ENCODE measurements around the gene AP1G1.

The AP1G1 gene

DNA sequence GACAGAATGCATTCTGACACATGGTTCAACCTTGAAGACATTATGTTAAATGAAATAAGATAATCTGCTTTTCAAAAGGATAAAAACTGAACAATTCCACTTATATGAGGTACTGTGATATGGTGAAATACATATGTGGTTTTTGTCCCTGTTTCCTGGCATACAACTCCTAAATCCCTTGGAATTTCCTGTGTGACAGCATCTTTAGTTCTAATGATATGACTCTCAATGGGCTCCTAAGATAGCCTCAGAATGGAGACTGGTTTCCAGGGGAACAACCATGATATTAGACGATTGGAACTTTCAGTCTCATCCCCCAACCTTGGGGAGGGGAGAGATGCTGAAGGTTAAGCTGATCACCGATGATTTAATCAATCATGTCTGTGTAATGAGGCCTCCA is 46.4 kb downstream of the AP1G1 start:
- no peak for DNase-seq (ENCODE audit: low spot score)
- TF ChIP-seq, protein P1, sequence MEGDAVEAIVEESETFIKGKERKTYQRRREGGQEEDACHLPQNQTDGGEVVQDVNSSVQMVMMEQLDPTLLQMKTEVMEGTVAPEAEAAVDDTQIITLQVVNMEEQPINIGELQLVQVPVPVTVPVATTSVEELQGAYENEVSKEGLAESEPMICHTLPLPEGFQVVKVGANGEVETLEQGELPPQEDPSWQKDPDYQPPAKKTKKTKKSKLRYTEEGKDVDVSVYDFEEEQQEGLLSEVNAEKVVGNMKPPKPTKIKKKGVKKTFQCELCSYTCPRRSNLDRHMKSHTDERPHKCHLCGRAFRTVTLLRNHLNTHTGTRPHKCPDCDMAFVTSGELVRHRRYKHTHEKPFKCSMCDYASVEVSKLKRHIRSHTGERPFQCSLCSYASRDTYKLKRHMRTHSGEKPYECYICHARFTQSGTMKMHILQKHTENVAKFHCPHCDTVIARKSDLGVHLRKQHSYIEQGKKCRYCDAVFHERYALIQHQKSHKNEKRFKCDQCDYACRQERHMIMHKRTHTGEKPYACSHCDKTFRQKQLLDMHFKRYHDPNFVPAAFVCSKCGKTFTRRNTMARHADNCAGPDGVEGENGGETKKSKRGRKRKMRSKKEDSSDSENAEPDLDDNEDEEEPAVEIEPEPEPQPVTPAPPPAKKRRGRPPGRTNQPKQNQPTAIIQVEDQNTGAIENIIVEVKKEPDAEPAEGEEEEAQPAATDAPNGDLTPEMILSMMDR (IDR thresholded peaks at IDR 0.05; ENCODE audit: extremely low read depth, insufficient read depth, missing control alignments) = no peak
- in situ Hi-C loops (cut with MboI; ENCODE audit: low pct_unique_long_range_greater_than_20kb, low sequenced_read_pairs, unreplicated experiment) = no loop called here

DNA sequence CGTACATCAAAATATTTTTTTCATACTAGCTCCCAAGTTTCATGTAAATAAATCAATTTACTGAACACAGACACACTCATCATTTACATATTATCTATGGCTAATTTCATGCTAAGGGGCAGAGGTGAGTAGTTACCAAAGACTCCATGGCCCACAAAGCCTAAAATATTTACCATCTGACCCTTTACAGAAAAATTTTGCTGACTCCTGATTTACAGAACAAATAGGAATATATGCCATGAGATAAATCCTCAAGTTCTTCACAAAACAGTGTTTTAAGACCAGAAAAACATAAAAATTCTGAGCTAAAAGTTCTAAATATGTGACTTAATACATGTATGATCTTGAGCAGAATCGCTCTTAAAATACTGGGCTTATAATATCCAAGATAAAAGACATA is 47.5 kb downstream of the AP1G1 start:
- in situ Hi-C loops (cut with MboI; ENCODE audit: low pct_unique_long_range_greater_than_20kb, low sequenced_read_pairs, unreplicated experiment) = no loop called here
- TF ChIP-seq, protein P1 (IDR thresholded peaks at IDR 0.05; ENCODE audit: extremely low read depth, insufficient read depth, missing control alignments) = no peak
- no peak for DNase-seq (ENCODE audit: low spot score)

DNA sequence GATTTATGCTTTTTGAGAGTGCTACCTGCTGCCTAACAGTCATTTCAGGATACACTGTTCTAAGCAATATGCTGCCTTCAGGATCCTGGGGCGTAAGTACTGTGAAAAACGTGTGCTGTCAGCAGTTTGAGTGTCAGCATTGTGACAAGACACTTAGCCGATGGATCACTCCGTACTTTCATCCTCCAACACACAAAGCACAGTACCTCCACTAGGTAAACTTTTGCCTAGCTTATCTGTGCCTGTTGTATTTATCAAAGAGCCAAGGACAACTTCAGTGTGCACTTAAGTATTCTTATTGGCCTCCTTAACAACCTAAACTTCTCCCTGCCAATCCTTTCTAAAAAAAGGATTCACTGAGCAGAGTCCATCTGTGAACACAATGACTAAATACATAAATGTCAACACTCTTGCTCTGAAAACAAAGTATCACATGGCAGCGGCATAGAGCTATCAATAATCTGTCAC is 50.3 kb downstream of the AP1G1 start:
- no peak for DNase-seq (ENCODE audit: low spot score)
- in situ Hi-C loops (cut with MboI; ENCODE audit: low pct_unique_long_range_greater_than_20kb, low sequenced_read_pairs, unreplicated experiment) = no loop called here
- TF ChIP-seq, protein P1 (IDR thresholded peaks at IDR 0.05; ENCODE audit: extremely low read depth, insufficient read depth, missing control alignments) = no peak

DNA sequence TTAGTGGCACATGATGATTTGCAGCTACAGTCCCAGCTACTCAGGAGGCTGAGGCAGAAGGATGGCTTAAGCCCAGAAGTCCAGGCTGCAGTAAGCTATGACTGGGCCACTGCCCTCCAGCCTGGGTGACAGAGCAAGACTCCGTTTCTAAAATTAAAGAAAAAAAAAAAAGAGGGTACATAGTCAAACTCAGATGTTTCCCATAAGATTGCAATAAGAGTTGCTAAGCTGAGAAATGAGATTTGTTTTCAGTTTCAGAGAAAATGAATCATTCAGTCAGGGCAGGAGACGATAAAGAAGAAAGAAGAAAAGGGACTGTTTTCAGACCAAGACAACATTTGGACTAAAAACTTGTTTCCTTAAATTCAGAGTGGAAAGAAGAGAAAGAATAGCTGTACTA is 54.0 kb downstream of the AP1G1 start:
- in situ Hi-C loops (cut with MboI; ENCODE audit: low pct_unique_long_range_greater_than_20kb, low sequenced_read_pairs, unreplicated experiment) = no loop called here
- no peak for DNase-seq (ENCODE audit: low spot score)
- TF ChIP-seq, protein P1 (IDR thresholded peaks at IDR 0.05; ENCODE audit: extremely low read depth, insufficient read depth, missing control alignments) = no peak

DNA sequence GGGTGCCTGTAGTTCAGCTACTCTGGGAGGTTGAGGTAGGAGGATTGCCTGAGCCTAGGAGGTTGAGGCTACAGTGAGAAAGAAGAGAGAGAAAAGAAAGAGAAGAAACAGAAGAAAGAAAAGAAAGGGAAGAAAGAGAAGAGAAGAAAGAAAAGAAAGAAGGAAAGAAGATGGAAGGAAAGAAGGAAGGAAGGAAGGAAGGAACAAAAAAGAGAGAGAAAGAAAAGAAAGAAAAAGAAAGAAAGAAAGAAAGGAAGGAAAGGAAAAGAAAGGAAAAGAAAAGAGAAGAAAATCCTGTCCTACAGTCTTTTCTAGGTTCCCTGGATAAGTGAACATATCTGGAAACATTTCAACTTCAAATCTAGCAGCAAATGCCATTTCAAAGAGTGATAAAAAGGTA is 54.5 kb downstream of the AP1G1 start:
- DNase-seq (ENCODE audit: low spot score) = no peak
- TF ChIP-seq, protein P1 (IDR thresholded peaks at IDR 0.05; ENCODE audit: extremely low read depth, insufficient read depth, missing control alignments) = no peak
- in situ Hi-C loops (cut with MboI; ENCODE audit: low pct_unique_long_range_greater_than_20kb, low sequenced_read_pairs, unreplicated experiment) = no loop called here

DNA sequence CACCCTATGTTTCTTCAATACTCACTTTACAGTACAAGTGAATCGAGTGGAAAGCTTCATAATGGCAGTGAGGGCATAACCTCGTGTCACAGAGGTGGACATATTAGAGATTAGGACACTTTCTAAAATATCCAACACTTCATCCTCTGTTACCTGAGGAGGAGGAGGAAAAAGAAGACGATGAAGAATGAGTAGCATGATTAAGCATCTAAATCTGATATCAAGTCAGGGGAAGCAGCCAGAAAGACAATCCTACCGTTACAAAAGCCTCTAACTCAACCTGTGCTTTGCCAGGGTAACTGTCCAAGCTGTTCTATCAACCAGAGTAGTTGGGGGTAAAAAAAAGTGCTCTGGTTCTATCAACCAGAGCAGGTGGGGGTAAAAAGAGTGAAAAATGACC is 60.4 kb downstream of the AP1G1 start:
- no peak for DNase-seq (ENCODE audit: low spot score)
- in situ Hi-C loops (cut with MboI; ENCODE audit: low pct_unique_long_range_greater_than_20kb, low sequenced_read_pairs, unreplicated experiment) = no loop called here
- TF ChIP-seq, protein P1 (IDR thresholded peaks at IDR 0.05; ENCODE audit: extremely low read depth, insufficient read depth, missing control alignments) = no peak
